Endodermal cell (in vitro differentiated cells): Measurements from ENCODE around the gene NDUFB7. TPM values are rescaled to one million over a fixed set of nuclear protein-coding genes. Genes with fewer than 3 reads are reported as not detected.

Source experiments
- DNase-seq: peaks from one replicate; pipeline ENCODE4 v3.0.0-alpha.2; 2017
- H3K27ac ChIP-seq: 2 replicates; pipeline ENCODE4 v1.5.1; 2013; ENCODE audit warnings: mild to moderate bottlenecking, low read depth, low read length, moderate library complexity
- H3K27me3 ChIP-seq: 2 replicates; pipeline ENCODE4 v1.6.1; 2013; ENCODE audit warnings: mild to moderate bottlenecking, low read length, moderate library complexity; ENCODE audit not compliant: insufficient read depth, control insufficient read depth, poor library complexity, severe bottlenecking
- H3K36me3 ChIP-seq: 2 replicates; pipeline ENCODE4 v1.7.0; 2013; ENCODE audit warnings: mild to moderate bottlenecking, low read length, moderate library complexity; ENCODE audit not compliant: control insufficient read depth, insufficient read depth
- H3K4me1 ChIP-seq: one replicate; pipeline ENCODE4 v1.7.0; 2013; ENCODE audit warnings: low read length; ENCODE audit not compliant: control insufficient read depth, insufficient read depth
- H3K4me3 ChIP-seq: 2 replicates; pipeline ENCODE4 v1.5.1; 2013; ENCODE audit warnings: mild to moderate bottlenecking, low read length, moderate library complexity
- H3K9ac ChIP-seq: 2 replicates; pipeline ENCODE4 v1.6.1; 2013; ENCODE audit warnings: mild to moderate bottlenecking, low read length, moderate library complexity; ENCODE audit not compliant: poor library complexity, severe bottlenecking; ENCODE audit errors: extremely low read depth
- H3K9me3 ChIP-seq: 2 replicates; pipeline ENCODE4 v1.6.1; 2013; ENCODE audit warnings: mild to moderate bottlenecking, low read length, moderate library complexity; ENCODE audit not compliant: control insufficient read depth
- H3K27ac Mint-ChIP-seq: 2 replicates; pipeline ENCODE4 v1.8.0; 2020; ENCODE audit warnings: mixed read lengths
- H3K27me3 Mint-ChIP-seq: 2 replicates; pipeline ENCODE4 v1.8.0; 2021; ENCODE audit warnings: mild to moderate bottlenecking, mixed read lengths; ENCODE audit not compliant: insufficient read depth
- H3K36me3 Mint-ChIP-seq: 2 replicates; pipeline ENCODE4 v1.8.0; 2020; ENCODE audit warnings: low read depth, mixed read lengths
- H3K4me1 Mint-ChIP-seq: 2 replicates; pipeline ENCODE4 v1.8.0; 2020; ENCODE audit warnings: mixed read lengths
- H3K4me3 Mint-ChIP-seq: 2 replicates; pipeline ENCODE4 v1.8.0; 2020; ENCODE audit warnings: mild to moderate bottlenecking, moderate library complexity, mixed read lengths
- H3K9me3 Mint-ChIP-seq: 2 replicates; pipeline ENCODE4 v1.8.0; 2020; ENCODE audit warnings: mild to moderate bottlenecking, mixed read lengths
- WGBS, 2 experiments: methylation state at CpG; one replicate each; pipeline versions ENCODE4 v1.1.5 to v1.1.7; 2013; ENCODE audit warnings: missing lambda C conversion rate in 2 of 2, mixed read lengths in 1 of 2; ENCODE audit not compliant: insufficient coverage in 1 of 2, insufficient read length in 1 of 2; 5-methylcytosine and 5-hydroxymethylcytosine counted together
- total RNA-seq, 2 donors: library from RNA; stranded (reverse); fragmentation: NEBNext Ultra II Directional in 1 of 2; extraction: Animal tissue kit (Norgen Biotek cat#: 25700) in 1 of 2; gene quantifications; 2 replicates in 1 of 2; 3 replicates in 1 of 2; pipeline ENCODE4 v1.2.1, GENCODE V29; 2021
- TF ChIP-seq, protein P1 (sequence below): fragments of 200-600 bp; sonication (generic); conservative IDR thresholded peaks from 2 replicates; pipeline ENCODE4 v1.5.0; 2021; ENCODE audit warnings: antibody characterized with exemption, mild to moderate bottlenecking

The NDUFB7 gene
- total RNA-seq, 2 donors from 2014 or later, result 127 to 141 TPM

DNA sequence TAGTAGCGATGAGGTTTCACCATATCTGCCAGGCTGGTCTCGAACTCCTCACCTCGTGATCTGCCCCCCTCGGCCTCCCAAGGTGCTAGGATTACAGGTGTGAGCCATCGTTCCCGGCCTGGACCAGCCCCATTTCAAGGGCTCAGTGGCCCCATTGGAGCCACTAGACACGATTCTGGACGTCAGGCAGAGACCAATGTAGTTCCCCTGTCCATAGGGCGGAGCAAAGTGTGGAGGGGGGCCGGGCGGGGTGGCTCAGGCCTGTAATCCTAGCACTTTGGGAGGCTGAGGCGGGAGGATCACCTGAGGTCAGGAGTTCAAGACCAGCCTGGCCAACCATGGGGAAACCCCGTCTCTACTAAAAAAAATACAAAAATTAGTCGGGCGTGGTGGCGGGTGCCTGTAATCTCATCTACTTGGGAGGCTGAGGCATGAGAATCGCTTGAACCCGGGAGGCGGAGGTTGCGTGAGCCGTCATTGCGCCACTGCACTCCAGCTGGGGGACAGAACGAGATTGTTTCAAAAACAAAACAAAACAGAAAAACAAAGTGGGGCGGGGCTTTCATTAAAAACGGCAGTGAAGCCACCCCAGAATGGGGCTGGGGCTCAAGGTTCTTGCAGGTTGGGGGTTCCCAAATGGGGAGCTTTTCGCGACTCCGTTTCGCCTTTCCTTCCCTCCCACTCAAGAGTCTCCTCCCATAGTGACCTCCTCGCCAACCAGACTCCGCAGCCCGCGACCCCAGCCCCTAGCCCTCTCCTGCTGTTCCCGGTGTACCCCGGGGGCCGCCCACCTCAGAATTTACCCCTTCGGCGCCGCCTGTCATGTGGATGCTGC lies 43.2 kb downstream of the NDUFB7 start:
- Histone ChIP-seq H3K9me3 (no peaks in the 10 kb centered on the region), H3K4me3 (peak overlapping the region; percentile 82), H3K27me3 (no peaks in the 10 kb centered on the region), H3K9ac (peak overlapping the region; percentile 20), H3K36me3 (no peaks in the 10 kb centered on the region), H3K27ac (no peak overlapping the region), H3K4me1 (no peaks in the 10 kb centered on the region)
- H3K9me3 Mint-ChIP-seq, result no peaks in the 10 kb centered on the region
- H3K4me3 Mint-ChIP-seq, result peak overlapping the region; percentile 89
- peak overlapping the region; percentile 86 for H3K27ac Mint-ChIP-seq
- WGBS, 2 experiments, result 57 to 59% methylated on average over 32 to 39 of the region's 39 CpGs
- H3K27me3 Mint-ChIP-seq, result no peaks in the 10 kb centered on the region
- TF ChIP-seq, protein P1, sequence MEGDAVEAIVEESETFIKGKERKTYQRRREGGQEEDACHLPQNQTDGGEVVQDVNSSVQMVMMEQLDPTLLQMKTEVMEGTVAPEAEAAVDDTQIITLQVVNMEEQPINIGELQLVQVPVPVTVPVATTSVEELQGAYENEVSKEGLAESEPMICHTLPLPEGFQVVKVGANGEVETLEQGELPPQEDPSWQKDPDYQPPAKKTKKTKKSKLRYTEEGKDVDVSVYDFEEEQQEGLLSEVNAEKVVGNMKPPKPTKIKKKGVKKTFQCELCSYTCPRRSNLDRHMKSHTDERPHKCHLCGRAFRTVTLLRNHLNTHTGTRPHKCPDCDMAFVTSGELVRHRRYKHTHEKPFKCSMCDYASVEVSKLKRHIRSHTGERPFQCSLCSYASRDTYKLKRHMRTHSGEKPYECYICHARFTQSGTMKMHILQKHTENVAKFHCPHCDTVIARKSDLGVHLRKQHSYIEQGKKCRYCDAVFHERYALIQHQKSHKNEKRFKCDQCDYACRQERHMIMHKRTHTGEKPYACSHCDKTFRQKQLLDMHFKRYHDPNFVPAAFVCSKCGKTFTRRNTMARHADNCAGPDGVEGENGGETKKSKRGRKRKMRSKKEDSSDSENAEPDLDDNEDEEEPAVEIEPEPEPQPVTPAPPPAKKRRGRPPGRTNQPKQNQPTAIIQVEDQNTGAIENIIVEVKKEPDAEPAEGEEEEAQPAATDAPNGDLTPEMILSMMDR, result no peak
- H3K4me1 Mint-ChIP-seq, result peaks cover 5% of the 10 kb centered on the region
- H3K36me3 Mint-ChIP-seq, result peaks cover 7% of the 10 kb centered on the region
- DNase-seq, result no peak

- Mint-ChIP-seq H3K27me3 (no peaks in the 10 kb centered on the region), H3K36me3 (no peaks in the 10 kb centered on the region), H3K4me1 (peaks cover 8% of the 10 kb centered on the region), H3K27ac (no peak overlapping the region), H3K9me3 (no peaks in the 10 kb centered on the region), H3K4me3 (no peak overlapping the region)
- H3K4me1 ChIP-seq, result no peaks in the 10 kb centered on the region
- WGBS, 2 experiments, result 78 to 95% methylated on average over 3 to 4 of the region's 4 CpGs
- TF ChIP-seq, protein P1, result no peak
- H3K9ac ChIP-seq, result no peak overlapping the region
- H3K27me3 ChIP-seq, result no peaks in the 10 kb centered on the region
- H3K36me3 ChIP-seq, result no peaks in the 10 kb centered on the region
- DNase-seq, result no peak
- H3K9me3 ChIP-seq, result no peaks in the 10 kb centered on the region
- H3K4me3 ChIP-seq, result no peak overlapping the region
- H3K27ac ChIP-seq, result no peak overlapping the region
These were observed 45.4 kb downstream of the NDUFB7 start for GRCh38 chr19:14526423-14526822.

DNA sequence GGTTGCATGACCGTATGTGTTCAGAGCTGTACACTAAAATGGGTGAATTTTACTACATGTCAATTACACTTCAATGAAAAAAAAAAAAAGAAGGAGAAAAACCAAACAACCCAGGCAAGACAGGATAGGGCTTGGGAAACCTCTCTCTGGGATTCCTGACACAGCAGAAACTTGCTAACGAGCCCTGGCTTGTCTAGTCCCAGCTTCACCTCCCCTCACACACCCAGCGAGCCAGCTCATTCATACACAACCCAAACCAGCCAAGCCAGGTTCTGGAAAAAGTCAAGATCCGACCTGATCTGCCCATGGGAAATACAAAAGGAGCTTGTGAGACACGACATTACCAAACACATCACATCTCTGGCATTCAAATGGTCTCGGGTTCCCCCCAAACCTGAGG lies 46.1 kb downstream of the NDUFB7 start:
- no peaks in the 10 kb centered on the region for H3K9me3 Mint-ChIP-seq
- TF ChIP-seq, protein P1, result no peak
- H3K27me3 Mint-ChIP-seq, result no peaks in the 10 kb centered on the region
- no peak overlapping the region for H3K27ac ChIP-seq
- H3K4me3 Mint-ChIP-seq, result no peak overlapping the region
- 69 to 70% methylated on average over 4 to 5 of the region's 6 CpGs for WGBS, 2 experiments
- H3K27me3 ChIP-seq, result no peaks in the 10 kb centered on the region
- H3K36me3 Mint-ChIP-seq, result no peaks in the 10 kb centered on the region
- DNase-seq, result no peak
- H3K36me3 ChIP-seq, result no peaks in the 10 kb centered on the region
- H3K9ac ChIP-seq, result no peak overlapping the region
- H3K4me1 ChIP-seq, result no peaks in the 10 kb centered on the region
- H3K9me3 ChIP-seq, result no peaks in the 10 kb centered on the region
- H3K4me1 Mint-ChIP-seq, result peaks cover 7% of the 10 kb centered on the region
- H3K4me3 ChIP-seq, result no peak overlapping the region
- peak overlapping the region; percentile 7 for H3K27ac Mint-ChIP-seq
